ENCODE results near the gene AFP.

AFP gene

GRCh38 chr4:73439445-73439844, 3.4 kb downstream of the AFP start:
- TF ChIP-seq, protein P1, sequence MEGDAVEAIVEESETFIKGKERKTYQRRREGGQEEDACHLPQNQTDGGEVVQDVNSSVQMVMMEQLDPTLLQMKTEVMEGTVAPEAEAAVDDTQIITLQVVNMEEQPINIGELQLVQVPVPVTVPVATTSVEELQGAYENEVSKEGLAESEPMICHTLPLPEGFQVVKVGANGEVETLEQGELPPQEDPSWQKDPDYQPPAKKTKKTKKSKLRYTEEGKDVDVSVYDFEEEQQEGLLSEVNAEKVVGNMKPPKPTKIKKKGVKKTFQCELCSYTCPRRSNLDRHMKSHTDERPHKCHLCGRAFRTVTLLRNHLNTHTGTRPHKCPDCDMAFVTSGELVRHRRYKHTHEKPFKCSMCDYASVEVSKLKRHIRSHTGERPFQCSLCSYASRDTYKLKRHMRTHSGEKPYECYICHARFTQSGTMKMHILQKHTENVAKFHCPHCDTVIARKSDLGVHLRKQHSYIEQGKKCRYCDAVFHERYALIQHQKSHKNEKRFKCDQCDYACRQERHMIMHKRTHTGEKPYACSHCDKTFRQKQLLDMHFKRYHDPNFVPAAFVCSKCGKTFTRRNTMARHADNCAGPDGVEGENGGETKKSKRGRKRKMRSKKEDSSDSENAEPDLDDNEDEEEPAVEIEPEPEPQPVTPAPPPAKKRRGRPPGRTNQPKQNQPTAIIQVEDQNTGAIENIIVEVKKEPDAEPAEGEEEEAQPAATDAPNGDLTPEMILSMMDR (IDR thresholded peaks at IDR 0.05; ENCODE audit: low read depth, low read length, missing control alignments): no peak
- H3K4me3 ChIP-seq (ENCODE audit: low read depth, low read length): no peak overlapping the region
- no peak for DNase-seq (ENCODE audit: low read depth)
- in situ Hi-C loops (cut with HindIII; ENCODE audit: low sequenced_read_pairs): no loop called here

GRCh38 chr4:73439991-73440390, 4.0 kb downstream of the AFP start:
- DNase-seq (ENCODE audit: low read depth): no peak
- H3K4me3 ChIP-seq (ENCODE audit: low read depth, low read length): no peak overlapping the region
- TF ChIP-seq, protein P1 (IDR thresholded peaks at IDR 0.05; ENCODE audit: low read depth, low read length, missing control alignments): no peak
- in situ Hi-C loops (cut with HindIII; ENCODE audit: low sequenced_read_pairs): no loop called here

GRCh38 chr4:73440653-73441052, 4.6 kb downstream of the AFP start:
- in situ Hi-C loops (cut with HindIII; ENCODE audit: low sequenced_read_pairs): no loop called here
- DNase-seq (ENCODE audit: low read depth): no peak
- TF ChIP-seq, protein P1 (IDR thresholded peaks at IDR 0.05; ENCODE audit: low read depth, low read length, missing control alignments): no peak
- H3K4me3 ChIP-seq (ENCODE audit: low read depth, low read length): no peak overlapping the region

DNA sequence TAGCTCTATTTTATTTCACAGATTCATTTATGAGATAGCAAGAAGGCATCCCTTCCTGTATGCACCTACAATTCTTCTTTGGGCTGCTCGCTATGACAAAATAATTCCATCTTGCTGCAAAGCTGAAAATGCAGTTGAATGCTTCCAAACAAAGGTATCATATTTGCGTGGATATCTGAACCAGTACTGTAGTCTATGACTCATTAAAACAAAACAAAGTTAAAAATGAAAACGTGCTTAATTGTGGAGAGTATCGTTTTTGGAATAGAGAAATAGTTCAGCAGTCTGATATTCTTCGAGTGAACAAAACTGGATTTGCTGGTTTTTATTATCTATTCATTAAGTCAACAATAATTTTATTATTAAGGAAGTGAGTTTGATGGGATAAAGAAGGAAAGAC, 6.3 kb downstream of the AFP start:
- TF ChIP-seq, protein P1 (IDR thresholded peaks at IDR 0.05; ENCODE audit: low read depth, low read length, missing control alignments): no peak
- H3K4me3 ChIP-seq (ENCODE audit: low read depth, low read length): no peak overlapping the region
- no peak for DNase-seq (ENCODE audit: low read depth)
- in situ Hi-C loops (cut with HindIII; ENCODE audit: low sequenced_read_pairs): no loop called here

GRCh38 chr4:73443224-73443623, 7.2 kb downstream of the AFP start:
- TF ChIP-seq, protein P1 (IDR thresholded peaks at IDR 0.05; ENCODE audit: low read depth, low read length, missing control alignments): no peak
- no peak overlapping the region for H3K4me3 ChIP-seq (ENCODE audit: low read depth, low read length)
- in situ Hi-C loops (cut with HindIII; ENCODE audit: low sequenced_read_pairs): no loop called here
- no peak for DNase-seq (ENCODE audit: low read depth)

GRCh38 chr4:73445383-73446335, 9.6 kb downstream of the AFP start:
- DNase-seq (ENCODE audit: low read depth): no peak
- TF ChIP-seq, protein P1 (IDR thresholded peaks at IDR 0.05; ENCODE audit: low read depth, low read length, missing control alignments): no peak
- in situ Hi-C loops (cut with HindIII; ENCODE audit: low sequenced_read_pairs): no loop called here
- H3K4me3 ChIP-seq (ENCODE audit: low read depth, low read length): no peak overlapping the region

All from astrocyte of the cerebellum (primary cell).